Measurements from ENCODE around the gene SOCS6. TPM values are rescaled to one million over a fixed set of nuclear protein-coding genes. Genes with fewer than 3 reads are reported as not detected.

Gene SOCS6
- total RNA-seq, 6 experiments from 2014 or later = 26.4 to 35.3 (median 30.7) TPM

- DNase-seq = no peak
- Mint-ChIP-seq H3K4me3 (no peak overlapping the region), H3K36me3 (ENCODE audit: low read depth) (peaks cover 9% of the 10 kb centered on the region), H3K9me3 (peaks cover 4% of the 10 kb centered on the region; the same call in 1 of the 2 replicates), H3K4me1 (ENCODE audit: low read depth) (peaks cover 27% of the 10 kb centered on the region), H3K27ac (no peak overlapping the region), H3K27me3 (ENCODE audit: insufficient read depth) (peaks cover 5% of the 10 kb centered on the region; the same call in 1 of the 2 replicates)
- no peak for TF ChIP-seq CTCF (IDR thresholded peaks at IDR 0.05)
Observed at GRCh38 chr18:70280007-70280925, 8.6 kb upstream of the SOCS6 start.

GRCh38 chr18:70284976-70285620, 3.7 kb upstream of the SOCS6 start:
- no peak overlapping the region for H3K4me3 Mint-ChIP-seq
- no peak for DNase-seq
- peaks cover 2% of the 10 kb centered on the region; the same call in 1 of the 2 replicates for H3K27me3 Mint-ChIP-seq (ENCODE audit: insufficient read depth)

GRCh38 chr18:70287731-70288130, 1.1 kb upstream of the SOCS6 start:
- Mint-ChIP-seq H3K4me1 (ENCODE audit: low read depth) (peaks cover 46% of the 10 kb centered on the region), H3K4me3 (peak overlapping the region; percentile 78), H3K27ac (peak overlapping the region; percentile 66), H3K9me3 (no peaks in the 10 kb centered on the region), H3K27me3 (ENCODE audit: insufficient read depth) (peaks cover 2% of the 10 kb centered on the region; the same call in 1 of the 2 replicates), H3K36me3 (ENCODE audit: low read depth) (peaks cover 27% of the 10 kb centered on the region)
- no peak for TF ChIP-seq CTCF (IDR thresholded peaks at IDR 0.05)
- no peak for DNase-seq

More at GRCh38 chr18:70284976-70285620, 3.7 kb upstream of the SOCS6 start:
- Mint-ChIP-seq H3K36me3 (ENCODE audit: low read depth) (peaks cover 8% of the 10 kb centered on the region), H3K4me1 (ENCODE audit: low read depth) (peaks cover 39% of the 10 kb centered on the region), H3K27ac (no peak overlapping the region), H3K9me3 (peaks cover under 1% of the 10 kb centered on the region; the same call in 1 of the 2 replicates)
- TF ChIP-seq CTCF (IDR thresholded peaks at IDR 0.05) = no peak

- Mint-ChIP-seq H3K36me3 (ENCODE audit: low read depth) (peaks cover 29% of the 10 kb centered on the region), H3K27ac (peak overlapping the region; percentile 66), H3K27me3 (ENCODE audit: insufficient read depth) (peaks cover 2% of the 10 kb centered on the region; the same call in 1 of the 2 replicates), H3K4me1 (ENCODE audit: low read depth) (peaks cover 47% of the 10 kb centered on the region), H3K9me3 (no peaks in the 10 kb centered on the region), H3K4me3 (peak overlapping the region; percentile 78)
- no peak for TF ChIP-seq CTCF (IDR thresholded peaks at IDR 0.05)
- DNase-seq = no peak
Observed at GRCh38 chr18:70288171-70288850, 534 bp upstream of the SOCS6 start.
